ENCODE measurements around the gene MPI.

The MPI gene

GRCh38 chr15:74889883-74890664 is at the start of gene MPI:
MPI (plus strand) TSS chr15:74890042; CDS start chr15:74890074, 32 bp downstream.
- DNase-seq, result peak; percentile 94

GRCh38 chr15:74840851-74841775 is 48.7 kb upstream of the MPI start:
- DNase-seq, result no peak

- DNase-seq, result no peak
Observed at GRCh38 chr15:74841891-74842373, 47.9 kb upstream of the MPI start.

GRCh38 chr15:74842581-74843444 is 47.0 kb upstream of the MPI start, which contains the start of gene ULK3:
ULK3 (minus strand) TSS chr15:74843156; CDS start chr15:74843105, 51 bp downstream.
- DNase-seq, result peak; percentile 93

GRCh38 chr15:74843445-74843828 is 46.4 kb upstream of the MPI start:
- DNase-seq, result no peak

- peak; percentile 81 for DNase-seq
Observed at GRCh38 chr15:74843891-74844299, 45.9 kb upstream of the MPI start.

- DNase-seq, result peak; percentile 97
Observed at GRCh38 chr15:74844319-74845207, 45.3 kb upstream of the MPI start.

- DNase-seq, result no peak
Observed at GRCh38 chr15:74845208-74845568, 44.7 kb upstream of the MPI start.

GRCh38 chr15:74845581-74845980 is 44.3 kb upstream of the MPI start:
- no peak for DNase-seq

GRCh38 chr15:74847432-74847831 is 42.4 kb upstream of the MPI start:
- DNase-seq, result no peak

- no peak for DNase-seq
Observed at GRCh38 chr15:74850393-74850792, 39.4 kb upstream of the MPI start.

GRCh38 chr15:74851960-74852359 is 37.9 kb upstream of the MPI start:
- no peak for DNase-seq

GRCh38 chr15:74854453-74855022 is 35.3 kb upstream of the MPI start:
- no peak for DNase-seq

- DNase-seq, result no peak
Observed at GRCh38 chr15:74855857-74856256, 34.0 kb upstream of the MPI start.

- no peak for DNase-seq
Observed at GRCh38 chr15:74856537-74856936, 33.3 kb upstream of the MPI start.

- DNase-seq, result no peak
Observed at GRCh38 chr15:74857082-74857655, 32.7 kb upstream of the MPI start.

- DNase-seq, result no peak
Observed at GRCh38 chr15:74857671-74858368, 32.0 kb upstream of the MPI start.

- DNase-seq, result no peak
Observed at GRCh38 chr15:74858369-74858740, 31.5 kb upstream of the MPI start.

- no peak for DNase-seq
Observed at GRCh38 chr15:74863239-74864056, 26.4 kb upstream of the MPI start.
